ENCODE measurements around the gene RNF19B.
"Not testable (repeated sequence)": the region's sequence is repeated elsewhere in the genome, so short reads cannot be mapped to it uniquely, and the experiment has no call there.

RNF19B gene

GRCh38 chr1:32929366-32929765, 35.2 kb downstream of the RNF19B start:
- DNase-seq (ENCODE audit: low read depth), result no peak

GRCh38 chr1:32928715-32929114, 35.9 kb downstream of the RNF19B start:
- no peak for DNase-seq (ENCODE audit: low read depth)

GRCh38 chr1:32928285-32928684, 36.3 kb downstream of the RNF19B start:
- no peak for DNase-seq (ENCODE audit: low read depth)

DNA sequence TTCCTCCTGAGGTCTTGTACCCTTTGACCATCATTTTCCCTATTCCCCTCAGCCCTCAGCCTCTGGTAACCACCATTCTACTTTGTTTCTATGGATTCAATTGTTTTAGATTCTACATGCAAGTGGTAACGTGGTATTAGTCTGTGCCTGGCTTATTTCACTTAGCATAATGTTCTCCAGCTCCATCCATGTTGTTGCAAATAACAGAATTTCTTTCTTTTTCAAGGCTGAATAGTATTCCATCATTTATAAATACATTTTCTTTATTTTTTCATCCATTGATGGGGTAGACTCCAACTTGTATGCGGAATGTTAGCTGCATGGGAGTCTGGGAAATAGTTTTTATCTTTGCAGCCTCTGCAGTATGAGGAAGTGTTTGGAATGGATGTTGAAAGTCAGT, 37.2 kb downstream of the RNF19B start:
- DNase-seq (ENCODE audit: low read depth), result no peak

DNA sequence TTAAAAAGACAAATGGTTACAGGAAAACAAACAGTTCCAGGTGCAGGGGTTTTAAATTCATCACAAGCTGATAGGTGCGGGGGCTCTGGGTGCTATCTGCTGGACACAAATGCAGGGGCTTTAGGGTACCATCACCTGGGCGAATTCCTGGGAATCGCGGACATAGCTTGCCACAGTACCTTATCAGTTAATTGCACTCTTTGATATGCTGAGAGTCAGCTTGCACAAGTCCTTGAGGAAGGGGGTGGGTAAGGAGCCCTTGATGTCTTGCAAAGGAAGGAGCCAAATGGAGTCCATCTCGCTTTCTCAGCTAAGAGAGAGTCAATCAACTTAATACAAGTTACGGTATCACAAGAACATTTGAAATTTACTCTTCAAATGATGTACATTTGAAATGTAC, 38.0 kb downstream of the RNF19B start:
- DNase-seq (ENCODE audit: low read depth), result no peak

DNA sequence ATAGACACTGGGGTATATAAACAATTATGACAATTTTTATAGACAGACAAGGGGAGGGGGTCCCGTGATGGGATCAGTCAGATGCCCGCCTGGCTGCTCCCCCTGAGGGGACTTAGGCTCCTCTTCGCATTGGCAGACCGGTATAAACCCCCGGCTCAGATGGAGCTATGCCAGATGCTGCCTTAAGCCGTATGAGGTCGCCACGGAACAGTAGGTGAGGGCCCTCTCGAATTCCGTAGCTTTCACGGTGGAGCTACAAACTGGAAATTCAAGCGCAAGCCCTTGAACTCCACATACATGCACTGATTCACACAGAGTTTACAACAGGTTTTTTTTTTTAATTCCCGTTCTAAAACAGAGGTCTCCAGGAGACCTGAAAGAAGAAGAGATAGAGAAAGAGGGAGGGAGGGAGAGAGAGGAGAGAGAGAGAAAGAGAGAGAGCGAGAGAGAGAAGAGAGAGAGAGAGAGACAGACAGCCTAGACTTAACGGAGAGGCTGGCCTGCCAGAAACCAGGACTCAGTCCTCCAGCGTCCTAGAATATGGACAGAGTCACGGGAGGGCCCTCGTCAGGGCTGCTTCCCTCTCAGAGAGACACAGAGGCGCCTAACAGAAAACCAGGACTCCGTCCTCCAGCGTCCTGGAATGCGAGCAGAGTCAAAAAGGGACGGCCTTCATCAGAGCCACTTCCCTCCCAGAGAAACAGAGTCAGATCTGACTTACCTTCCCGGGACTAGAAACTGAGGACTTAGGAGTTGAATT, 39.0 kb downstream of the RNF19B start:
- DNase-seq (ENCODE audit: low read depth), result no peak

DNA sequence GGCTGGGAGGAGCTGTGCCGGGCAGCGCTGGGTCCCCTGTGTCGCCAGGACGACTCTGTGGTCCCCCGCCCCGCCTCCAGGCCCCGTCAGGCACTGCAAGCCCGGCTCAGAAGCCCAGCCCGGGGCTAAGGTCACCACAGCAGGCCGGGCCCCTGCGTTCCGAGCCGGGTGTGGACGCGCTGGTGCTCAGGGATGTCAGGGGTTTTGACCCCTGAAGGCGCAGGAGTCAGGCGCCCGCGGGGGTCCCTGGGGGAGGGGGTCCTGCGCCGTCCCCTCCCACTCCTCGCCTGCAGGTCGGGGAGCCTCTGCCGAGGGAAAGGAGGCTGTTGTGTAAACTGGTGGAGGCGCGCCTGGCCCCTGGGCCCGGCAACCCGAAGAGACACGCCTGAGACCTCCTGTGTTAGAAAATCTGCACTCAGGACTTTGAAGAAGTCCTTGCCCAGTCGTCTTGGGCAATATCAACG, 39.7 kb downstream of the RNF19B start:
- DNase-seq (ENCODE audit: low read depth), result no peak

GRCh38 chr1:32920833-32921232, 43.8 kb downstream of the RNF19B start:
- DNase-seq (ENCODE audit: low read depth), result no peak

DNA sequence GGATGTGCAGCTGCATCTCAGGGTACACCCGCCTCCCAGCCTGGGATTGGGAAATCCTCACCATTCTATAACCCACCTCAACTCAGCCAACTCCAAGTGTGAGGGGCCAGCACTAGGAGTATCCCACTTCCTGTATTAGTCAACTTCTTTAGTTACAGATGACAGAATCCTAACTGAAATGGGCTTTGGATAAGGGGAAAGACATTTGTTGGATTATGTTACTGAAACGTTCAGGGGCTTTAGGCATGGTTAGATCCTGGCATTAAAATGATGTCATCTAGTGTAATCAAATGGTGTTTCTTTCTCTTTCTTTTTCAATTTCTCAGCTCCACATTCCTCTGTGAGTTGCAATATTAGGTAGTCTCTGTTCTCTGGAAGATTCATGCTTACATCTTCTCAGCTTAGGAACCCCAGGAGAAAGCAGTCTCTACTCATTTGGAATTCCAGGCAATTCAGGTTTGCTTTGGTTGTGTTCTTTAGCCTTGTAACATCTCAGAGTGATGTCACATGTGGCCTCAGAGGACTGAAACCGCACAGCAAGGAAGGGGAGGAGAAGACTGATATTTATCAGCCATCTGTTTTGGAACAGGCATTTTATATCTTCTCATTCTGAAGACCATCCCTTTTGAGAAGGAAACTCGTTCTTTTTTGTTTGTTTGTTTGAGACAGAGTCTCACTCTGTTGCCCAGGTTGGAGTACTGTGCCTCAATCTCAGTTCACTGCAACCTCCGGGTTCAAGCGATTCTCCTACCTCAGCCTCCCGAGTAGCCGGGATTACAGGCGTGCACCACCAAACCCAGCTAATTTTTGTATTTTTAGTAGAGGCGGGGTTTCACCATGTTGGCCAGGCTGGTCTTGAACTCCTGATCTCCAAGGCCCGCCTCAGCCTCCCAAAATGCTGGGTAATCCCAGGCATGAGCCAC, 44.5 kb downstream of the RNF19B start:
- no peak for DNase-seq (ENCODE audit: low read depth)

DNA sequence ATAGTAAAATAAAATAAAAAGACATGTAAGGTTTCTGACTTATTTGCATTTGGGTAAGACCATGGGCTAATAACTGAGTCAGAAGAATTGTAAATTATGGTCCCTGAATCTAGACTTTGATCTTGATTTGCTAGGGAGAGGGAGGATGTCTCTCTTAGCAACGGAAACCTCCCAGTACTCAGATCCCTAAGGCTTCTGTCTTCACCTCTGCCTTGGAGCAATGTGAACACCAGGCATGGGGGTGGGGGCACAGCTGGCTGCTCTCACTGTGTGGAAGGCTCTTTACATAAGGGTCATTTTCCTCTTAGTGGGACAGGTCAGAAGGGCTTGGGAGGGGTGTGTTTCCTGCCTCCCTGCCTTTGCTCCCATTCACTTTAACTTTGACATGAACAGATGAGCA, 46.4 kb downstream of the RNF19B start:
- DNase-seq (ENCODE audit: low read depth), result no peak

DNA sequence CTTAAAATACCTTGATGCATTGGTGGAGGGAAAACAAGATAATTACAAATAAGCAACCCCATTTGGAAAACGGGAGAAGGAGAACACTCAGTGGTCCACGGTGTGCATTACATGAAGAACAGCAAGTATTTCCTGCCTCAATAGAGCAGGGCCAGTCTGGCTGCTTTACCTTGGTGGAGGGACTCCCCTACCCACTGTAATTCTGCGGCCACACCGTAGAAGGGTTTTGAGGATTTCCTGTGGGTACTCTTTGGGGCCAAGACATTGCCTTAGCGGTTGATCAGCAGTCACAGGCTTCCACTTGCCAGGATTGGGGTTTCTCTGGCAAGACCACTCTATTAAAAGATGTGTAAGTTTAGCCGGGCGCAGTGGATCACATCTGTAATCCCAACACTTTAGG, 47.1 kb downstream of the RNF19B start:
- no peak for DNase-seq (ENCODE audit: low read depth)

GRCh38 chr1:32915766-32916706, 48.6 kb downstream of the RNF19B start:
- DNase-seq (ENCODE audit: low read depth), result no peak

DNA sequence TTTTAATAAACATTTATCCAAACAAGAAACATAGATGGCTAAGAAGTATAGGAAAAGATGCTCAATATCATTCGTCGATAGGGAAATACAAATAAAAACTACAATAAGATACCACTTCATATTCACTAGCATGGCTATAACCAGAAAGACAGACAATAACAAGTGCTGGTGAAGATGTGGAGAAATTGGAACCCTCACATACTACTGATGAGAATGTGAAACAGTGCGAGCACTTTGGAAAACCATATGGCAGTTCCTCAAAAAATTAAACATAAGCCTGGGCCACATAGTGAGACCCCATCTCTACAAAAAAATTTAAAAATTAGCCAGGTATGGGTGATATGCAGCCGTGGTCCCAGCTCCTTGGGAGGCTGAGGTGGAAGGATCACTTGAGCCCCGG, 54.3 kb downstream of the RNF19B start:
- DNase-seq (ENCODE audit: low read depth), result no peak

DNA sequence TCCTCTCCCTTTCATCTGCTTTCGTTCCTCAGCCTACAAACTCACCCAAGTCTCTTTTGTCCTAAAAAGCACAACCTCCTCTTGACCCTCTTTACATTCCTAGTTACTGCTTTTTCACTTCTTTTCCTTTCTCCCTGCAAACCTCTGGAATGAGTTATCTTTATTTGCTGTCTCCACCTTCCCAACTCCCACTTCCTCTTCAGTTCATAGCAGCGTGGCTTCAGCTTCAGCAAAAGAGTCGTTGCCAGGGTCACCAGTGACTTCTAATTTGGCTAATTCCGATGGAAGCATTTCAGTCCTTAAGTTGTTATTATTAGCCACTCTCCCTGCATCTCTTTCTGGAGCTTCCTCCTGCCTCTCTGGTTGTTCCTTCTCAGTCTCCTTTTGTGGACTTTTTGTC, 57.2 kb downstream of the RNF19B start:
- no peak for DNase-seq (ENCODE audit: low read depth)

GRCh38 chr1:32906654-32907053, 58.0 kb downstream of the RNF19B start:
- no peak for DNase-seq (ENCODE audit: low read depth)

DNA sequence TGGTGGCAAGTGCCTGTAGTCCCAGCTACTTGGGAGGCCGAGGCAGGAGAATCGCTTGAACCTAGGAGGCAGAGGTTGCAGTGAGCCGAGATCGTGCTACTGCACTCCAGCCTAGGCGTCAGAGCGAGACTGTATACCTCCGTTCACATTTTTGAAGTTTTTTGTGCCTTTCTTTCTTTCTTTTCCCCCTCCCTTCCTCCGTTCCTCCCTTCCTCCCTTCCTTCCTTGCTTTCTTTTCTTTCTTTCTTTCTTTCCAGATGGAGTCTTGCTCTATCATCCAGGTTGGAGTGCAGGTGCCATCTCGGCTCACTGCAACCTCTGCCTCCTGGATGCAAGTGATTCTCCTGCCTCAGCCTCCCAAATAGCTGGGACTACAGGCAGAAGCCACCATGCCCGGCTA, 59.0 kb downstream of the RNF19B start:
- DNase-seq (ENCODE audit: low read depth), result not testable (repeated sequence)

- DNase-seq (ENCODE audit: low read depth), result no peak
These were observed 59.8 kb downstream of the RNF19B start for GRCh38 chr1:32904797-32905196.

DNA sequence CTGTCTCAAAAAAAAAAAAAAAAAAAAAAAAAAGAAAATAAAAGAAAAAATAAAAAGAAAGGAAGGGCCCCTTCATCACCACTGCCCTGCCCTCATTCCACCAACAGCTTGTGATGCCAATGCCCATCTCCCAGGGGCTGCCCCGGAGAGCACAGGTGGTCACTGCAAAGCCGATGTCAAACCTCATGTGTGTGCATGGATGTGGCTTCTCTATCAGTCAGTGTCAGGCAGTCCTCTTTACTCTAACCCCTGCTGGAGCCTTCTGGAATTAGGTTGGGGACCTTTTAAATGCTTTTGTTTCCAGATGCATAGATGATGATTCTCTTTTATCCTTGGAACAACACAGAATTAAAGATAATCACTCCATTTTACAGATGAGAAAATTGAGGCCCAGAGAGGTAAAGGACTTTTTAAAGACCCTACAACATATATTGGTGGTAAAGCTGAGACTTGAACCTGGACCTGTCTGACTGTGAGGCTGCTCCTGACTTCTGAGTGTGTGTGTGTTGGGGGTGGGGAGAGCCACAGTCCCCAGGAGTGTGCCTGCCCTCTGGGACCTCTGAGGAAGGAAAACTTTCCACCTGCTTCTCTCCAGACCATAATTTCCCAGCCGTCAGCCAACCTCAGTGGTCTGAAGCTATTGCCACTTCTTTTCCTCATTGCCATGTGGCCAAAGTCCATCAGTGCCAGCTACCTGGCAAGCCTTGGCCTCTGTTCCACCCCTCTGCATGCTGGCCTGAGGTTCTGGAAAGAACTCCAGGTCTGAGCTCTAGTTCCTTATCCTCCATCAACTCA, 60.4 kb downstream of the RNF19B start:
- DNase-seq (ENCODE audit: low read depth), result no peak

- no peak for DNase-seq (ENCODE audit: low read depth)
These were observed 62.1 kb downstream of the RNF19B start for GRCh38 chr1:32902535-32902920.

DNA sequence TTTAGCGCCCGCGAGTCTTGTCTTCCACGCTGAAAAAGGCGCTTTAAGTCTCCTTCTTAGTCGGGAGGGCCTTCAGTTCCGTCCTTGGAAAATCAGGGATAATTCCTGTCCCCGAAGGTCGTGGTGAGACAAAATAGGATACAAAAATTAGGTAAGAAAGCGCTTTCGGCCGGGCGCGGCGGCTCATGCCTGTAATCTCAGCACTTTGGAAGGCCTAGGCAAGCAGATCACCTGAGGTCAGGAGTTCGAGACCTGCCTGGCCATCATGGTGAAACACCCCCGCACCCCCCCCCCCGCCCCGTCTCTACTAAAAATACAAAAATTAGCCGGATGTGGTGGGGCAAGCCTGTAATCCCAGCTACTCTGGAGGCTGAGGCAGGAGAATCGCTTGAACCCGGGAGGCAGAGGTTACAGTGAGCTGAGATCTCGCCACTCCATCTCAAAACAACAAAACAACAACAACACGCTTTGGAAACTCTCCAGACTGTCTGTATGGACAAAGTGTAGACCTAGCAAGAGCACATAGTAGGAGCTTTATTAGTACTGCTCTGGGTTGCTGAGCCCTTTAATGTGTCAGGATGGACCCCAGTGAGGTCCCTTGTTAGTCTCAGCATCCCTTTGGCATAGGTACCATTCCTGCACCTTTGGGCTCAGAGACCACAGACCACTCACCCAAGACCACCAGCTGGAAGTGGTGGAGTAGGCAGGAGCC, 62.6 kb downstream of the RNF19B start:
- no peak for DNase-seq (ENCODE audit: low read depth)

All from T-helper 22 cell (primary cell).